ENCODE results near the gene SYNE2.

Gene SYNE2

GRCh38 chr14:64235652-64236640 lies 383.1 kb downstream of the SYNE2 start:
- H3K27ac ChIP-seq (ENCODE audit: poor library complexity, severe bottlenecking): no peak overlapping the region
- no peaks in the 10 kb centered on the region for H3K4me1 ChIP-seq (ENCODE audit: insufficient read depth, poor library complexity, severe bottlenecking)
- no peaks in the 10 kb centered on the region for H3K9me3 ChIP-seq (ENCODE audit: severe bottlenecking)
- no peak overlapping the region for H3K4me3 ChIP-seq (ENCODE audit: severe bottlenecking)
- H3K27me3 ChIP-seq (ENCODE audit: insufficient read depth, poor library complexity, severe bottlenecking): no peaks in the 10 kb centered on the region
- H3K36me3 ChIP-seq (ENCODE audit: low read depth): no peaks in the 10 kb centered on the region
- DNase-seq (ENCODE audit: low spot score) (no peak), ATAC-seq (ENCODE audit: low read depth) (no peak)
- no peak for TF ChIP-seq CTCF (IDR thresholded peaks at IDR 0.05; ENCODE audit: poor library complexity, severe bottlenecking)

- no peak overlapping the region for H3K27ac ChIP-seq (ENCODE audit: poor library complexity, severe bottlenecking)
- no peak overlapping the region for H3K4me3 ChIP-seq (ENCODE audit: severe bottlenecking)
- no peaks in the 10 kb centered on the region for H3K9me3 ChIP-seq (ENCODE audit: severe bottlenecking)
- DNase-seq (ENCODE audit: low spot score): no peak
- no peak for TF ChIP-seq CTCF (IDR thresholded peaks at IDR 0.05; ENCODE audit: poor library complexity, severe bottlenecking)
- no peaks in the 10 kb centered on the region for H3K27me3 ChIP-seq (ENCODE audit: insufficient read depth, poor library complexity, severe bottlenecking)
- no peaks in the 10 kb centered on the region for H3K4me1 ChIP-seq (ENCODE audit: insufficient read depth, poor library complexity, severe bottlenecking)
- no peak for ATAC-seq (ENCODE audit: low read depth)
- H3K36me3 ChIP-seq (ENCODE audit: low read depth): no peaks in the 10 kb centered on the region
Measured at GRCh38 chr14:64238049-64238448, 385.2 kb downstream of the SYNE2 start.

- ATAC-seq (ENCODE audit: low read depth): no peak
- H3K27me3 ChIP-seq (ENCODE audit: insufficient read depth, poor library complexity, severe bottlenecking): no peaks in the 10 kb centered on the region
- no peaks in the 10 kb centered on the region for H3K4me1 ChIP-seq (ENCODE audit: insufficient read depth, poor library complexity, severe bottlenecking)
Measured at GRCh38 chr14:64238631-64239030, 385.8 kb downstream of the SYNE2 start.

GRCh38 chr14:64244279-64244678 lies 391.5 kb downstream of the SYNE2 start:
- no peaks in the 10 kb centered on the region for H3K27me3 ChIP-seq (ENCODE audit: insufficient read depth, poor library complexity, severe bottlenecking)
- no peaks in the 10 kb centered on the region for H3K9me3 ChIP-seq (ENCODE audit: severe bottlenecking)
- no peak overlapping the region for H3K27ac ChIP-seq (ENCODE audit: poor library complexity, severe bottlenecking)
- no peaks in the 10 kb centered on the region for H3K36me3 ChIP-seq (ENCODE audit: low read depth)
- DNase-seq (ENCODE audit: low spot score) (no peak), ATAC-seq (ENCODE audit: low read depth) (no peak)
- TF ChIP-seq CTCF (IDR thresholded peaks at IDR 0.05; ENCODE audit: poor library complexity, severe bottlenecking): no peak
- no peaks in the 10 kb centered on the region for H3K4me1 ChIP-seq (ENCODE audit: insufficient read depth, poor library complexity, severe bottlenecking)
- no peak overlapping the region for H3K4me3 ChIP-seq (ENCODE audit: severe bottlenecking)

More at GRCh38 chr14:64238631-64239030, 385.8 kb downstream of the SYNE2 start:
- DNase-seq (ENCODE audit: low spot score): no peak
- no peaks in the 10 kb centered on the region for H3K9me3 ChIP-seq (ENCODE audit: severe bottlenecking)
- no peak for TF ChIP-seq CTCF (IDR thresholded peaks at IDR 0.05; ENCODE audit: poor library complexity, severe bottlenecking)
- H3K27ac ChIP-seq (ENCODE audit: poor library complexity, severe bottlenecking): no peak overlapping the region
- H3K36me3 ChIP-seq (ENCODE audit: low read depth): no peaks in the 10 kb centered on the region
- no peak overlapping the region for H3K4me3 ChIP-seq (ENCODE audit: severe bottlenecking)

GRCh38 chr14:64245491-64245890 lies 392.7 kb downstream of the SYNE2 start:
- Histone ChIP-seq H3K4me1 (ENCODE audit: insufficient read depth, poor library complexity, severe bottlenecking) (no peaks in the 10 kb centered on the region), H3K36me3 (ENCODE audit: low read depth) (no peaks in the 10 kb centered on the region), H3K27ac (ENCODE audit: poor library complexity, severe bottlenecking) (no peak overlapping the region), H3K4me3 (ENCODE audit: severe bottlenecking) (no peak overlapping the region), H3K9me3 (ENCODE audit: severe bottlenecking) (no peaks in the 10 kb centered on the region), H3K27me3 (ENCODE audit: insufficient read depth, poor library complexity, severe bottlenecking) (no peaks in the 10 kb centered on the region)
- TF ChIP-seq CTCF (IDR thresholded peaks at IDR 0.05; ENCODE audit: poor library complexity, severe bottlenecking): no peak
- DNase-seq (ENCODE audit: low spot score): no peak
- no peak for ATAC-seq (ENCODE audit: low read depth)
